Activated CD4-positive, alpha-beta T cell treated with anti-CD3 and anti-CD28 coated beads for 4 hours (primary cell): Measurements from ENCODE around the gene BAHD1.
"Not testable (repeated sequence)": the region's sequence is repeated elsewhere in the genome, so short reads cannot be mapped to it uniquely, and the experiment has no call there.

ENCODE experiments used
- DNase-seq, 2 donors: peaks; one replicate each; pipeline ENCODE4 v3.0.0-alpha.2; 2020

Gene BAHD1

GRCh38 chr15:40446144-40446543 lies 5.4 kb downstream of the BAHD1 start:
- DNase-seq = no peak

- no peak for DNase-seq
Measured at GRCh38 chr15:40448354-40448753, 7.6 kb downstream of the BAHD1 start.

- no peak for DNase-seq
Measured at GRCh38 chr15:40449275-40449674, 8.5 kb downstream of the BAHD1 start.

- no peak for DNase-seq
Measured at GRCh38 chr15:40450047-40450446, 9.3 kb downstream of the BAHD1 start.

DNA sequence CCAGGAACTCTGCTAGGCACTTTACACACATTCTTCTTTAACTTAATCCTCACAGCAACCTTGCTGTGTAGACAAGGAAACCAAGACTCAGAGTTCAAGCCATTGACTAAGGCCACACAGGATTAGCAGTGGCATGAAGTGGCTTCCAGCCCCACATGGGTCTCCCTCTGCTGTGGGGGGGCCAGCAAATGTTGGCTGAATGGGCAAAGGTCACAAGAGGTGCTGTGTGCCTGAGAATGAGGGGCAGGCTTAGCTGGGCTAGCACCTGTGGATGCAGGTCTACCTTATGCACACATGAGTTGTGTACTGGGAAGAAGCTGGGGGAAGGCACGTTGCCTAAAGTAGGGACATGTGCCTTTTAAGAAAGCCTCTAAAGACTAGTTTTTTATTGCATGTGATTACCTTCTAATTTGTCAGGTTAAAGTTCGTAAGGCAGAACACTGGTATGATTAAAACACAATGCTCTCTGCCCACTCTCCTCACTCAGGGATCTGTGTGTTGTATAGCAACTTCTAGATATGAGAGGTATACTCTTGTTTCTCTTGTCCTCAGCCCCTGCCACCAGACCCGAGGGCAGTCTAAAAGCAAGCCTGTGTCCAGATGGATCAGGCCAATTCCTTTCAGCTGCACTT lies 10.9 kb downstream of the BAHD1 start:
- no peak for DNase-seq

GRCh38 chr15:40452296-40453090 lies 11.7 kb downstream of the BAHD1 start:
- DNase-seq = no peak

GRCh38 chr15:40453941-40454340 lies 13.2 kb downstream of the BAHD1 start:
- not testable (repeated sequence) for DNase-seq

GRCh38 chr15:40454904-40455391 lies 14.2 kb downstream of the BAHD1 start:
- no peak for DNase-seq

- no peak for DNase-seq
Measured at GRCh38 chr15:40456299-40456712, 15.6 kb downstream of the BAHD1 start.

DNA sequence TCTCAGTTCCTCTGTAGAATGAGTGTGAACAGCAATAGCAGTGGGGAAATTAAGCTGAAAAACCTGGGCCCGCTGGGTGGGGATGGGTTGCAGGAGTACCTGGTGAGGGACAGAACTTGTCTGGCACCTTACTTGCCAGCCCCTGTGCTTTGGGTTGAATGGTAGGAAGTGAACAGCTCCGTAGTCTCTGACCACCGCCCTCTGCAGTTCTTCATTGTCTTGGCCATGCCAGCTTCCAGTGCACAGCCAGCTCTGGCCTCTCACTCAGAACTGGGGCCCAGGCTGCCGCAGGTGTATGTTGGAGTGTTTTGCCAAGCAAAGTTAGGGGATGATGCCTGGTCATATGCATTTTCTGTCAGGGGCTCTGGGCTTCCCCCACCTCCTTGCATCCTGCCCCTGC lies 16.0 kb downstream of the BAHD1 start:
- DNase-seq = no peak

DNA sequence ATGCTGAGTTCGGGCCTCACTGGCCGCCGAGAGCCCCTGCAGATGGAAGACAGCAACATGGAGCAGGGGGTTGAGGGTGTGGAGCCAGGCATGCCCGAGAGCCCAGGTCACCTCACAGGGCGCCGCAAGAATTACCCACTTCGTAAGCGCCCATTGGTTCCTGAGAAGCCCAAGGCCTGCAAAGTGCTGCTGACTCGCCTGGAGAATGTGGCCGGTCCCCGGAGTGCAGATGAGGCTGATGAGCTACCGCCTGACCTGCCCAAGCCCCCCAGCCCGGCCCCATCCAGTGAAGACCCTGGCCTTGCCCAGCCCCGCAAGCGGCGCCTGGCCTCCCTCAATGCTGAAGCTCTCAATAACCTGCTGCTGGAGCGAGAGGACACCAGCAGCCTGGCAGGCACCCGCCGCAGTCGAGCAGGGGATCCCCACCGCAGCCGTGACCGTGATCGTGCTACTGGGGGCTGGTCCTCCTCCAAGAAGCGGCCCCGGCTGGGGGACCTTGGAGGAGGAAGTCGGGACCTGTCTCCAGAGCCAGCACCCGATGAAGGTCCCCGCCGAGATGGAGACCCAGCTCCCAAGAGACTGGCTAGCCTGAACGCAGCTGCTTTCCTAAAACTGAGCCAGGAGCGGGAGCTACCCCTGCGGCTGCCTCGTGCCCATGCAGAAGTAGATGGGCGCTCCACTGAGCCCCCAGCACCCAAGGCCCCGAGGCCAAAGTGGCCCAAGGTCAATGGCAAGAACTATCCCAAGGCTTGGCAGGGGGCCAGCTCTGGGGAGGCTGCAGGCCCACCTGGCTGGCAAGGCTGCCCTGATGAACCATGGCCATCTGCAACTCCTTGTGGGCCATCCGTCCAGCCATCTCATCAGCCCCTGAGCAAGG lies 18.0 kb downstream of the BAHD1 start:
- no peak for DNase-seq

DNA sequence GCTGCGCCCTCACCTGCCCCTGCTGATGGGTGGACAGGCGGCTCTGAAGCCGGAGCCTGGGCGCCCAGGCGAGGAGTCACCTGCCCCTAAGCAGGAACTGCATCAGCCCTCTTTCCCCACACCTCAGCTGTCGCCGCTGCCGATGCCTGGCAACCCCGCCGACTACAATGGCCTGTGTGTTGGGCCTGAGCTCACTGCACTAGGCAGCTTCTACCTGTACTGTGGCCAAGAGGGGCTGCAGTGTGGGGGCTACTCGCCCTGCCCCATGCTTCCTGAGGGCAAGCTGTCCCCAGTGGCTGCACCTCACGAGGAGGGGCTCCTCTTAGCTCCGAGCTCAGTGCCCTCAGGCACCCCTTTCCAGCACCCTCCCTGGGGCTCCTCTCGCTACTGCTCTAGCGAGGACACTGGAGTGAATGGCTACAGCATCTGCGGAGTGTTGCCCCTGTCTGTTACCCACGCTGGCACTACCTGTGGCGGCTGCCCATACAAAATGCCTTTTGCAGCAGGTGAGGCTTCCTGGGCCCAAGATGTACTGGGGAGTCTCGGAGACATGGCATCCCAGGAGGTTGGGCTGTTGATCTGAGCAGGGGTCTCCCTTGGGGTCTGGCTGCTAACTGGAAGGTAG lies 18.8 kb downstream of the BAHD1 start:
- no peak for DNase-seq

DNA sequence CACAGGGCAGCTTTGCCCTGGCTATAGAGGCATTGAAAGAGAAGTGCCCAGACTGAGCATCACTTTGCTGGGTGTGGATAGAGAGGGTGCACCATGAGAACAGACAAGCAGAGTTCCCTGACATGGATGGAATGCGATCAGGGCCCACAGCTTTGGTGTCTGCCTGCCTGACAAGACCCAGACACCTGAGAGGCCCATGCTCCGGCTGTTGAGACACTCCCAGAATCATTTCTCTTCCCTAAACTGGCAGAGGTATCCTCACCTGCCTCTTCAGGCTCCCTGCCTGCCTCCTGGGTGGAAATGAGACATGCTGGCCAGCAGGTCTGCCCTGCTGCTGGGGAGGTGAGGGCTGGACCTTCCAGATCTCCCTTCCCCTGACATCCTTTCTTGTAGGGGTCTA lies 19.7 kb downstream of the BAHD1 start:
- DNase-seq = no peak

DNA sequence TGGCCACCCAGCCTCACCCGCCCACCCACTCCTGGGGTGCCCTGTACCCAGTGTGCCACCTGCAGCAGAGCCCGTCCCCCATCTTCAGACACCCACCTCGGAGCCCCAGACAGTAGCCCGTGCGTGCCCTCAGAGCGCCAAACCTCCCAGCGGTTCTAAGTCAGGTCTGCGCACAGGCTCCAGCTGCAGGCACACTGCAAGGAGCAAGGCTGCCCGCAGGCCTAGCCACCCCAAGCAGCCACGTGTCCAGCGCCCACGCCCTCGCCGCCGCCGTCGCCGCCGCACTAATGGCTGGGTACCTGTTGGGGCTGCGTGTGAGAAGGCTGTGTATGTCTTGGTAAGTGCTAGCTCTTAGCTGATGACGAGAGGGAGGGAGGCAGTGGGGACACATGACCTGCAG lies 21.2 kb downstream of the BAHD1 start:
- no peak for DNase-seq

DNA sequence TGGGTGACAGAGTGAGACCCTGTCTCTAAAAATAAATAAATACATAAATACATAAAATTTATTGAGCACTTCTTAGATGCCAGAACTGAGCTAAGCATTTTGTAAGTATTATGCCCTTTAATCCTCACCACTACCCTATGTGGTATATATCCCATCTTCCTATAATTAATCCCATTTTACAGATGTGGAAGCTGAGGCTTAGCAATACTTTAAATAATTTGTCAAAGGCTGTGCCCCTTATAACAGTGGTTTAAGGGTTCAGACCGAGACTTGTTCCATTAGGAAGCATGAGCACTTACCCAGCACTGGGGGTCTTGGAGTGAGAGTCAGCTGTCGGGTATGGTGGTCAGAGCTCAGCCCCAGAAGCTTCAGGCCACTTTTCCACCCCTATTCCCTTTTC lies 22.5 kb downstream of the BAHD1 start:
- DNase-seq = no peak

DNA sequence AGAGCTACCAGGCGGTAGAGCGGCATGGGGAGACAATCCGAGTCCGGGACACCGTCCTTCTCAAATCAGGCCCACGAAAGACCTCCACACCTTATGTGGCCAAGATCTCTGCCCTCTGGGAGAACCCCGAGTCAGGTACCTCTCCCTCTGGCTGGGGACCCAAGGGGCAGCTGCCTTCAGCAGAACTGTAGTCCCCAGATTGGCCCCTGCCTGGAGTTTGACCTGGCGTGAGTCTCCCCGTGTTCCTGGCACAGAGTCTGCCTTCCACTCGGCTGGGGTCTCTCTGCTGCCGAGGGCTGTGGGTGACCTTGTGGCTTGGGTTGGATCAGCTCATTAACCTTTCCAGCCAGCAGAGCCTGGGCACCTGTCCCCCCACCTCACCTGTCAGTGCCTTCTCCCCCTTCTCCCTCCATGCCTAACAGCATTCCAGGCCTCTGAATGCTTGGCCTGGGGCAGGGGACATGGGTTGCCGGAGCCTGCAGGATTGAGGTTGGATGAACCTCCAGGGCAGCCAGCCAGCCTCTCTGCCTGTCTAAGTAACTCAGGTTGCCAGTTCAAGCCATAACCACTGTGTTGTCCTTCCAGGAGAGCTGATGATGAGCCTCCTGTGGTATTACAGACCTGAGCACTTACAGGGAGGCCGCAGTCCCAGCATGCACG lies 23.3 kb downstream of the BAHD1 start:
- no peak for DNase-seq

DNA sequence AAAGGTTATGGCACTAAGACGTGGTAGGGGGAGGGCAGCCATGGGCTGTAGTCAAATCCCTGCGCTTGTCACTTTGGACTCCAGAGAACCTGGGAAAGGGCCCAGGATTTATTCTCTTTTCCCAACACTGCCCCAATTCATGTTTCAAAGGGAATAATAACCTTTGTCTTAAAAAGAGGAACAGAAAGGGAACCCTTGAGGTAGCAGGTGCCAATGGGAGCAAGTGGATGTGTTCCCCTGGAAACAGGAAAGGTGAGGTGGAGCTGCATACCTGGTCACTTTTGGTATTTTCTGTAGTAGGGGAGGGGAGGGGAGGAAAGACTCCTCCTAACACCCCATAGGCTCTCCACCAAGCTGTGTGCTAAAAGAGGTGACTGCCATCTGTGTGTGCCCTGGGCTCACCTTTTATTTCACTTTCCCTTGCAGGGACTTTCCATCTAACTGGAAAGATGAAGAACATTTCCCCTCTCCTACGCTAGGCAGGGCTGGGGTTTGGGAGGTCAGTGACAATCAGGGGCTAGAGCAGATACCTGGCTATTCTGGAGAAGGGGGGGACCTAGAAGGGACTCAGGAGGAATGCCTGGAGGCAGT lies 23.9 kb downstream of the BAHD1 start:
- no peak for DNase-seq

GRCh38 chr15:40465939-40466338 lies 25.2 kb downstream of the BAHD1 start:
- no peak for DNase-seq

GRCh38 chr15:40466426-40467260 lies 25.9 kb downstream of the BAHD1 start:
- no peak for DNase-seq

GRCh38 chr15:40467261-40467615 lies 26.5 kb downstream of the BAHD1 start:
- DNase-seq = no peak

GRCh38 chr15:40468898-40469331 lies 28.2 kb downstream of the BAHD1 start:
- no peak for DNase-seq
